OCI-LY3 (cell line): ENCODE results near the gene KCNMB1.
A peak's percentile ranks its signal among the peaks of the same experiment; 100 is the strongest.

Experiments
- H2AFZ ChIP-seq: fragments of 200-600, 300-600 bp; shearing (Covaris generic); 2 replicates; pipeline ENCODE4 v1.6.0; 2014; ENCODE audit warnings: antibody characterized with exemption, low read depth, low read length
- H3K27ac ChIP-seq: fragments of 200-600, 300-600 bp; sonication (generic); 2 replicates; pipeline ENCODE4 v1.5.1; 2014; ENCODE audit warnings: mild to moderate bottlenecking, low read length, moderate library complexity, mixed read lengths
- H3K27me3 ChIP-seq: fragments of 200-600, 300-600 bp; sonication (generic); 2 replicates; pipeline ENCODE4 v1.6.1; 2014; ENCODE audit warnings: low read depth, low read length, mixed read lengths
- H3K36me3 ChIP-seq: fragments of 200-600, 300-600 bp; sonication (generic); replicated peaks from 2 replicates; pipeline ENCODE3; 2014; ENCODE audit warnings: low read depth, low read length, mixed read lengths
- H3K4me1 ChIP-seq: fragments of 300-600, 200-600 bp; sonication (generic); 2 replicates; pipeline ENCODE4 v1.6.1; 2014; ENCODE audit warnings: low read length, mixed read lengths
- H3K4me2 ChIP-seq: fragments of 200-600, 300-600 bp; sonication (generic); 2 replicates; pipeline ENCODE4 v1.6.1; 2014; ENCODE audit warnings: low read length, mixed read lengths
- H3K4me3 ChIP-seq: fragments of 300-600, 200-600 bp; sonication (generic); 2 replicates; pipeline ENCODE4 v1.5.1; 2014; ENCODE audit warnings: antibody characterized with exemption, mild to moderate bottlenecking, low read length, moderate library complexity
- H3K79me2 ChIP-seq: fragments of 300-600, 200-600 bp; shearing (Covaris generic); 2 replicates; pipeline ENCODE4 v1.6.1; 2014; ENCODE audit warnings: mild to moderate bottlenecking, low read length, mixed read lengths
- H3K9ac ChIP-seq: fragments of 300-600, 200-600 bp; shearing (Covaris generic); 2 replicates; pipeline ENCODE4 v1.6.0; 2014; ENCODE audit warnings: mild to moderate bottlenecking, low read length, moderate library complexity
- H3K9me3 ChIP-seq: fragments of 200-600, 300-600 bp; shearing (Covaris generic); 2 replicates; pipeline ENCODE4 v1.6.1; 2014; ENCODE audit warnings: low read length, mixed read lengths; ENCODE audit not compliant: insufficient read depth
- H4K20me1 ChIP-seq: fragments of 200-600, 300-600 bp; sonication (generic); 2 replicates; pipeline ENCODE4 v1.6.1; 2016; ENCODE audit warnings: low read length, mixed read lengths; ENCODE audit not compliant: insufficient read depth
- CTCF ChIP-seq: fragments of 200-600, 300-600 bp; sonication (generic); IDR thresholded peaks from 2 replicates; pipeline ENCODE4 v1.5.1; 2014; ENCODE audit warnings: antibody characterized with exemption, low read length, low read depth
- EZH2phosphoT487 ChIP-seq: fragments of 200-600 bp; shearing (Covaris generic); IDR thresholded peaks from 2 replicates; pipeline ENCODE4 v1.6.1; 2018; ENCODE audit warnings: antibody characterized with exemption, mixed run types, low read depth

The KCNMB1 gene

GRCh38 chr5:170405817-170406216, 16.6 kb upstream of the KCNMB1 start:
- no peak for TF ChIP-seq CTCF
- TF ChIP-seq EZH2phosphoT487: no peak
- no peaks in the 10 kb centered on the region for H3K9me3 ChIP-seq
- H4K20me1 ChIP-seq: no peaks in the 10 kb centered on the region
- H3K4me1 ChIP-seq: peaks cover 12% of the 10 kb centered on the region
- no peaks in the 10 kb centered on the region for H3K79me2 ChIP-seq
- no peak overlapping the region for H3K27ac ChIP-seq
- peaks cover 14% of the 10 kb centered on the region; the same call in 1 of the 2 replicates for H3K27me3 ChIP-seq
- peak overlapping the region; percentile 35 for H3K4me2 ChIP-seq
- no peaks in the 10 kb centered on the region for H3K36me3 ChIP-seq
- no peak overlapping the region for H3K4me3 ChIP-seq
- H2AFZ ChIP-seq: no peak overlapping the region
- no peak overlapping the region for H3K9ac ChIP-seq

GRCh38 chr5:170404398-170404797, 15.2 kb upstream of the KCNMB1 start:
- H3K36me3 ChIP-seq: no peaks in the 10 kb centered on the region
- no peak overlapping the region for H3K4me3 ChIP-seq
- H3K4me1 ChIP-seq: peaks cover 12% of the 10 kb centered on the region
- H3K9ac ChIP-seq: no peak overlapping the region
- no peak overlapping the region for H3K27ac ChIP-seq
- H4K20me1 ChIP-seq: no peaks in the 10 kb centered on the region
- H3K4me2 ChIP-seq: no peak overlapping the region
- peaks cover 14% of the 10 kb centered on the region; the same call in 1 of the 2 replicates for H3K27me3 ChIP-seq
- no peak overlapping the region for H2AFZ ChIP-seq
- TF ChIP-seq CTCF (no peak), EZH2phosphoT487 (no peak)
- no peaks in the 10 kb centered on the region for H3K9me3 ChIP-seq
- H3K79me2 ChIP-seq: no peaks in the 10 kb centered on the region

- TF ChIP-seq EZH2phosphoT487 (no peak), CTCF (no peak)
- H3K4me3 ChIP-seq: no peak overlapping the region
- no peaks in the 10 kb centered on the region for H3K9me3 ChIP-seq
- peaks cover 13% of the 10 kb centered on the region; the same call in 1 of the 2 replicates for H3K27me3 ChIP-seq
- no peak overlapping the region for H3K9ac ChIP-seq
- H3K4me1 ChIP-seq: peaks cover 12% of the 10 kb centered on the region
- H4K20me1 ChIP-seq: no peaks in the 10 kb centered on the region
- H3K4me2 ChIP-seq: no peak overlapping the region
- H3K36me3 ChIP-seq: no peaks in the 10 kb centered on the region
- H2AFZ ChIP-seq: no peak overlapping the region
- no peaks in the 10 kb centered on the region for H3K79me2 ChIP-seq
- no peak overlapping the region for H3K27ac ChIP-seq
Measured at GRCh38 chr5:170403675-170404074, 14.5 kb upstream of the KCNMB1 start.

- no peak overlapping the region for H2AFZ ChIP-seq
- H3K27me3 ChIP-seq: peaks cover 2% of the 10 kb centered on the region; the same call in 1 of the 2 replicates
- no peak overlapping the region for H3K27ac ChIP-seq
Measured at GRCh38 chr5:170402508-170402907, 13.3 kb upstream of the KCNMB1 start.

More at GRCh38 chr5:170402508-170402907, 13.3 kb upstream of the KCNMB1 start:
- Histone ChIP-seq H3K4me1 (peaks cover 12% of the 10 kb centered on the region), H3K4me2 (no peak overlapping the region), H3K4me3 (no peak overlapping the region), H3K9me3 (no peaks in the 10 kb centered on the region), H3K36me3 (no peaks in the 10 kb centered on the region), H4K20me1 (no peaks in the 10 kb centered on the region), H3K9ac (no peak overlapping the region), H3K79me2 (no peaks in the 10 kb centered on the region)
- no peak for TF ChIP-seq EZH2phosphoT487
- TF ChIP-seq CTCF: no peak
